Neural progenitor cell (in vitro differentiated cells): ENCODE results near the gene ZMYM4.

Source experiments
- CTCF ChIP-seq: fragments of 200-600 bp; sonication (generic); IDR thresholded peaks from 2 replicates; pipeline ENCODE4 v1.5.1; 2017; ENCODE audit warnings: antibody characterized with exemption, mild to moderate bottlenecking
- EZH2 ChIP-seq: fragments of 200-600 bp; sonication (generic); IDR thresholded peaks from 2 replicates; pipeline ENCODE4 v1.6.1; 2017; ENCODE audit warnings: antibody characterized with exemption, mild to moderate bottlenecking, moderate library complexity
- EZH2phosphoT487 ChIP-seq: fragments of 200-600 bp; sonication (generic); IDR thresholded peaks from 2 replicates; pipeline ENCODE4 v1.6.1; 2017; ENCODE audit warnings: antibody characterized with exemption

- no peak for TF ChIP-seq EZH2
- TF ChIP-seq CTCF = peak; percentile 48
- no peak for TF ChIP-seq EZH2phosphoT487
Observed at GRCh38 chr1:35298464-35298863, 30.0 kb downstream of the ZMYM4 start.
